Measurements from ENCODE around the gene NR3C1.

DNA sequence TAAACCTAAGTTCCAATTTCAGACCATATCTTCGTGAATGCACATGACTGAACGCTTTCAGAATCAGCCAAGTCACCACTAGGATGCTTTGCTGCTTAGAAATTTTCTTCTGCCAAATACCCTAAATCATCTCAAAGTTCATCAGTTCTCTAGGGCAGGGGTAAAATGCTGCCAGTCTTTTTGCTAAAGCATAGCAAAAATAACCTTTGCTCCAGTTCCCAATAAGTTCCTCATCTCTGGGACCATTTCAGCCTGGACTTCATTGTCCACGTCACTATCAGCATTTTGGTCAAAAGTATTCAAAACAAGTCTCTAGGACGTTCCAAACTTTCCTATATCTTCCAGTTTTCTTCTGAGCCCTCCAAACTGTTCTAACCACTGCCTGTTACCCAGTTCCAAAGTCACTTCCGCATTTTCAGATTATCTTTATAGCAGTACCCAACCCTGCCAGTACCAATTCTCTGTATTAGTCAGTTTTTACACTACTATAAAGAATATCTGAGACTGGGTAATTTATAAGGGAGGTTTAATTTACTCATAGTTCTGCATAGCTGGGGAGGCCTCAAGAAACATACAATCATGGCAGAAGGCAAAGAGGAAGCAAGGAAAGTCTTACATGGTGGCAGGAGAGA is 74.8 kb downstream of the NR3C1 start:
- TF ChIP-seq SP1 (IDR thresholded peaks at IDR 0.05) (no peak), LEF1 (IDR thresholded peaks at IDR 0.05; ENCODE audit: borderline replicate concordance) (no peak), FOXM1 (IDR thresholded peaks at IDR 0.05; ENCODE audit: borderline replicate concordance) (no peak), SUZ12 (IDR thresholded peaks at IDR 0.05) (no peak), ARNT (IDR thresholded peaks at IDR 0.05) (no peak), BHLHE40 (IDR thresholded peaks at IDR 0.05; ENCODE audit: borderline replicate concordance) (no peak)

All from HEK293T (cell line).